H1 (cell line): ENCODE measurements around the gene ABCA9. TPM values are rescaled to one million over a fixed set of nuclear protein-coding genes. Genes with fewer than 3 reads are reported as not detected.

Source experiments
- CTCF ChIA-PET: fragments of 300-600 bp; sonication (Branson Sonifier 250); formaldehyde crosslinking; loops from one replicate; lab custom pipeline; 2021; ENCODE audit not compliant: partially characterized antibody; lab: Charles Lee
- POLR2A ChIA-PET: fragments of 300-600 bp; sonication (Branson Sonifier 250); formaldehyde crosslinking; loops from one replicate; lab custom pipeline; 2021; ENCODE audit warnings: inconsistent platforms; ENCODE audit not compliant: partially characterized antibody; lab: Charles Lee
- DNase-seq, 2 experiments: peaks; one replicate each; pipeline versions ENCODE4 v3.0.0 to v3.0.0-alpha.2; 2010 to 2022; ENCODE audit warnings: low spot score in 2 of 2, low read depth in 1 of 2, mixed read lengths in 1 of 2
- FAIRE-seq: peaks from 2 replicates; lab custom pipeline; 2011; peaks lifted over from hg19 to GRCh38; lab: Jason Lieb, UNC
- H2AFZ ChIP-seq: 2 replicates; pipeline ENCODE4 v1.8.1; 2012; ENCODE audit warnings: low read length, inconsistent platforms
- H2AK5ac ChIP-seq: 2 replicates; pipeline ENCODE4 v1.6.1; 2013; ENCODE audit warnings: low read depth, low read length
- H2BK120ac ChIP-seq: replicated peaks from 2 replicates; pipeline ENCODE3; 2013; ENCODE audit warnings: low read depth, low read length, inconsistent platforms
- H2BK12ac ChIP-seq: 2 replicates; pipeline ENCODE4 v1.6.1; 2013; ENCODE audit warnings: low read depth, low read length
- H2BK15ac ChIP-seq: 2 replicates; pipeline ENCODE4 v1.6.1; 2013; ENCODE audit warnings: low read length
- H2BK20ac ChIP-seq: 2 replicates; pipeline ENCODE4 v1.6.1; 2013; ENCODE audit warnings: low read length
- H2BK5ac ChIP-seq: 2 replicates; pipeline ENCODE4 v1.6.1; 2013; ENCODE audit warnings: low read depth, low read length
- H3K14ac ChIP-seq: 2 replicates; pipeline ENCODE4 v1.6.1; 2013; ENCODE audit warnings: inconsistent platforms; ENCODE audit not compliant: insufficient read length
- H3K18ac ChIP-seq: 2 replicates; pipeline ENCODE4 v1.6.1; 2013; ENCODE audit warnings: low read length; ENCODE audit errors: extremely low read depth
- H3K23ac ChIP-seq: 2 replicates; pipeline ENCODE4 v1.6.1; 2013; ENCODE audit warnings: inconsistent platforms; ENCODE audit not compliant: insufficient read length
- H3K23me2 ChIP-seq: 2 replicates; pipeline ENCODE4 v1.6.1; 2013; ENCODE audit warnings: low read depth, low read length
- H3K27ac ChIP-seq: 2 replicates; pipeline ENCODE4 v1.6.1; 2011; ENCODE audit warnings: low read depth, low read length, inconsistent platforms
- H3K27me3 ChIP-seq, 4 experiments: replicated peaks in 1 of 4; 1 replicate in 1 of 4; 2 replicates in 3 of 4; pipeline versions ENCODE4 v1.6.1 to v1.8.1; 2011 to 2013; ENCODE audit warnings: low read length in 3 of 4, mild to moderate bottlenecking in 3 of 4, inconsistent platforms in 2 of 4, mixed read lengths in 2 of 4, moderate library complexity in 1 of 4; ENCODE audit not compliant: control insufficient read depth in 3 of 4, insufficient read depth in 3 of 4; ENCODE audit errors: extremely low read depth in 1 of 4
- H3K36me3 ChIP-seq, 4 experiments: 2 replicates each; pipeline versions ENCODE4 v1.6.1 to v1.8.1; 2011 to 2013; ENCODE audit warnings: mild to moderate bottlenecking in 4 of 4, low read length in 3 of 4, moderate library complexity in 2 of 4, control low read depth in 1 of 4, inconsistent platforms in 1 of 4; ENCODE audit not compliant: insufficient read depth in 4 of 4, control insufficient read depth in 2 of 4
- H3K4ac ChIP-seq: replicated peaks from 2 replicates; pipeline ENCODE3; 2013; ENCODE audit warnings: low read length, low read depth, mixed read lengths, inconsistent platforms; ENCODE audit not compliant: insufficient read length
- H3K4me1 ChIP-seq, 4 experiments: replicated peaks in 1 of 4; 1 replicate in 1 of 4; 2 replicates in 3 of 4; pipeline versions ENCODE4 v1.6.1 to v1.8.1; 2011 to 2013; ENCODE audit warnings: low read length in 3 of 4, inconsistent platforms in 2 of 4, mixed read lengths in 1 of 4; ENCODE audit not compliant: insufficient read depth in 4 of 4, control insufficient read depth in 3 of 4
- H3K4me2 ChIP-seq, 2 experiments: 2 replicates each; pipeline versions ENCODE4 v1.6.1 to v1.8.1; 2011 to 2013; ENCODE audit warnings: low read depth in 2 of 2, low read length in 2 of 2, control low read depth in 1 of 2, inconsistent platforms in 1 of 2, mild to moderate bottlenecking in 1 of 2; ENCODE audit not compliant: insufficient read depth in 1 of 2
- H3K4me3 ChIP-seq, 4 experiments: fragments of 200-600, 300-600 bp in 1 of 4; sonication (generic), shearing (Covaris generic), sonication (Bioruptor Twin) in 1 of 4; 2 replicates each; pipeline versions ENCODE4 v1.5.1 to v1.8.1; 2011 to 2016; ENCODE audit warnings: low read length in 4 of 4, low read depth in 3 of 4, control low read depth in 2 of 4, inconsistent platforms in 2 of 4, mild to moderate bottlenecking in 2 of 4, mixed read lengths in 1 of 4, moderate library complexity in 1 of 4; ENCODE audit not compliant: insufficient read depth in 2 of 4; ENCODE audit errors: extremely low read depth in 1 of 4
- H3K56ac ChIP-seq: replicated peaks from 2 replicates; pipeline ENCODE3; 2013; ENCODE audit warnings: low read depth, mild to moderate bottlenecking, mixed read lengths, low read length, inconsistent platforms; ENCODE audit not compliant: insufficient read length
- H3K79me1 ChIP-seq: 2 replicates; pipeline ENCODE4 v1.6.1; 2013; ENCODE audit warnings: low read depth, low read length, control low read depth
- H3K79me2 ChIP-seq, 2 experiments: 2 replicates each; pipeline versions ENCODE4 v1.6.1 to v1.8.1; 2012 to 2013; ENCODE audit warnings: low read length in 2 of 2, mild to moderate bottlenecking in 2 of 2, inconsistent platforms in 1 of 2; ENCODE audit not compliant: insufficient read depth in 2 of 2, control insufficient read depth in 1 of 2
- H3K9ac ChIP-seq, 4 experiments: replicated peaks in 1 of 4; 1 replicate in 1 of 4; 2 replicates in 3 of 4; pipeline versions ENCODE4 v1.6.1 to v1.8.1; 2011 to 2013; ENCODE audit warnings: low read depth in 3 of 4, low read length in 3 of 4, control low read depth in 2 of 4, mild to moderate bottlenecking in 2 of 4, moderate library complexity in 2 of 4, inconsistent platforms in 1 of 4; ENCODE audit errors: extremely low read depth in 1 of 4
- H3K9me3 ChIP-seq, 2 experiments: 2 replicates each; pipeline versions ENCODE4 v1.6.1 to v1.8.1; 2012 to 2013; ENCODE audit warnings: mild to moderate bottlenecking in 2 of 2, moderate library complexity in 2 of 2, control low read depth in 1 of 2, inconsistent platforms in 1 of 2, low read depth in 1 of 2, low read length in 1 of 2, mixed read lengths in 1 of 2; ENCODE audit not compliant: insufficient read depth in 2 of 2
- H4K20me1 ChIP-seq, 2 experiments: replicated peaks in 1 of 2; 2 replicates each; pipeline versions ENCODE3 to v1.8.1; 2011 to 2013; ENCODE audit warnings: inconsistent platforms in 2 of 2, low read length in 2 of 2, mild to moderate bottlenecking in 1 of 2; ENCODE audit not compliant: insufficient read depth in 2 of 2, control insufficient read depth in 1 of 2
- H4K5ac ChIP-seq: 2 replicates; pipeline ENCODE4 v1.6.1; 2013; ENCODE audit warnings: low read length, low read depth, mixed read lengths, inconsistent platforms; ENCODE audit not compliant: insufficient read length
- H4K8ac ChIP-seq: 2 replicates; pipeline ENCODE4 v1.8.0; 2013; ENCODE audit warnings: mild to moderate bottlenecking, moderate library complexity, low read length, inconsistent platforms; ENCODE audit not compliant: insufficient read depth; ENCODE audit errors: extremely low read depth
- H4K91ac ChIP-seq: replicated peaks from 2 replicates; pipeline ENCODE3; 2013; ENCODE audit warnings: low read length, mixed read lengths, inconsistent platforms; ENCODE audit not compliant: insufficient read length
- SUZ12 ChIP-seq: fragments of 200-600 bp; sonication (generic); IDR thresholded peaks from 2 replicates; pipeline ENCODE4 v1.6.1; 2012; ENCODE audit warnings: mild to moderate bottlenecking, inconsistent platforms, low read length, moderate library complexity, mixed read lengths
- TBP ChIP-seq: IDR thresholded peaks from 2 replicates; pipeline ENCODE4 v1.6.1; 2011; ENCODE audit warnings: low read depth, low read length, improper control_type of control experiment
- WGBS, 2 experiments: shearing (Covaris generic) in 1 of 2; methylation state at CpG; one replicate each; pipeline versions ENCODE4 v1.1.6 to v1.1.7; 2013 to 2015; ENCODE audit warnings: low lambda C conversion rate in 2 of 2, mixed read lengths in 2 of 2, inconsistent platforms in 1 of 2, low coverage in 1 of 2, missing lambda C conversion rate in 1 of 2; ENCODE audit not compliant: insufficient replicate concordance in 2 of 2, insufficient coverage in 1 of 2, insufficient read length in 1 of 2; ENCODE audit errors: extremely low coverage in 1 of 2, missing lambda C conversion rate in 1 of 2; 5-methylcytosine and 5-hydroxymethylcytosine counted together
- polyA plus RNA-seq, 7 experiments: library from polyadenylated mRNA; depleted of rRNA in 3 of 7; stranded (reverse) in 5 of 7; unstranded in 2 of 7; fragments of >200 nt in 5 of 7; fragments of 200-250 nt in 2 of 7; gene quantifications; 1 replicate in 5 of 7; 2 replicates in 1 of 7; 4 replicates in 1 of 7; pipeline versions ENCODE4 v1.2.1 to v1.2.3, GENCODE V29; 2011 to 2013; ENCODE audit warnings: missing spikeins in 2 of 7, mixed read lengths in 2 of 7
- total RNA-seq: library from RNA; stranded (reverse); fragmentation: NEBNext Ultra II Directional; extraction: Animal tissue kit (Norgen Biotek cat#: 25700); gene quantifications from 2 replicates; pipeline ENCODE4 v1.2.1, GENCODE V29; 2021

ABCA9 gene
- total and polyA plus RNA-seq, 2 of the 8 experiments (the other 6 are each of a cell fraction or from before 2014, with no cell fraction given): not detected

GRCh38 chr17:69045646-69046045, 15.1 kb downstream of the ABCA9 start:
- ChIA-PET CTCF (interaction anchor here (1.4 kb wide), 1 partner anchor 13 kb away, joined by 5 read pairs; no protein-coding TSS in a partner anchor), POLR2A (no interaction called here)
- Histone ChIP-seq H2BK120ac (no peak overlapping the region), H4K5ac (no peak overlapping the region), H3K36me3 (no peaks in the 10 kb centered on the region), H4K91ac (no peak overlapping the region), H3K14ac (no peak overlapping the region), H3K9me3 (no peaks in the 10 kb centered on the region), H3K27ac (no peak overlapping the region), H4K8ac (no peak overlapping the region), H3K23ac (no peak overlapping the region), H2BK15ac (no peak overlapping the region), H2BK5ac (no peak overlapping the region), H3K4me2 (no peak overlapping the region), H2AK5ac (no peak overlapping the region), H3K79me1 (no peaks in the 10 kb centered on the region), H3K27me3 (no peaks in the 10 kb centered on the region), H2BK12ac (no peak overlapping the region), H4K20me1 (no peaks in the 10 kb centered on the region), H3K4me1 (no peaks in the 10 kb centered on the region), H3K4me3 (no peak overlapping the region), H3K9ac (no peak overlapping the region), H3K79me2 (no peaks in the 10 kb centered on the region), H3K18ac (no peak overlapping the region), H2BK20ac (no peak overlapping the region), H3K4ac (no peak overlapping the region), H2AFZ (no peak overlapping the region), H3K56ac (no peak overlapping the region), H3K23me2 (no peaks in the 10 kb centered on the region)
- DNase-seq: no peak
- 94% methylated on average over 2 of the region's 2 CpGs; no CpG with 5 or more reads in 1 of the 2 experiments for WGBS, 2 experiments
- TF ChIP-seq SUZ12 (no peak), TBP (no peak)
- no peak for FAIRE-seq
